Measurements from ENCODE around the gene ANXA9.

Gene ANXA9

DNA sequence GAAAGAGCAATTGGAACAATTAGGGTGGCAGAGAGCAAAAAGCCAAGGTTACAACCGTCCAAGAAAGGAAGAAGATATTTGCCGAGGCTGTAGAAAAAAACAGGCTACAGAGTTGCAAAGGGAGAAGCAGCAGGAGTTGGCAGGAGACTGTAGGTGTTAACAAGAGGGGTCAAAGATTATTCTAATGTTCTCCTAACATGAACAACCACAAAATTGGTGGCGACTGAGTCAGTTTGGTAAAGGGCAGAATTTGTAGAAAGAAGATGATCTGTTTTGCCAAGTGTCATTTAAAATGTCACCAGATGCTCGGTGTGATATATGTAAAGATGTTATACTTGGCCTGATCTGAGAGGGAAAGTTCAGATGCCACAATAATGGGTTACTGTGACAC lies 25.8 kb downstream of the ANXA9 start:
- no peak for DNase-seq

DNA sequence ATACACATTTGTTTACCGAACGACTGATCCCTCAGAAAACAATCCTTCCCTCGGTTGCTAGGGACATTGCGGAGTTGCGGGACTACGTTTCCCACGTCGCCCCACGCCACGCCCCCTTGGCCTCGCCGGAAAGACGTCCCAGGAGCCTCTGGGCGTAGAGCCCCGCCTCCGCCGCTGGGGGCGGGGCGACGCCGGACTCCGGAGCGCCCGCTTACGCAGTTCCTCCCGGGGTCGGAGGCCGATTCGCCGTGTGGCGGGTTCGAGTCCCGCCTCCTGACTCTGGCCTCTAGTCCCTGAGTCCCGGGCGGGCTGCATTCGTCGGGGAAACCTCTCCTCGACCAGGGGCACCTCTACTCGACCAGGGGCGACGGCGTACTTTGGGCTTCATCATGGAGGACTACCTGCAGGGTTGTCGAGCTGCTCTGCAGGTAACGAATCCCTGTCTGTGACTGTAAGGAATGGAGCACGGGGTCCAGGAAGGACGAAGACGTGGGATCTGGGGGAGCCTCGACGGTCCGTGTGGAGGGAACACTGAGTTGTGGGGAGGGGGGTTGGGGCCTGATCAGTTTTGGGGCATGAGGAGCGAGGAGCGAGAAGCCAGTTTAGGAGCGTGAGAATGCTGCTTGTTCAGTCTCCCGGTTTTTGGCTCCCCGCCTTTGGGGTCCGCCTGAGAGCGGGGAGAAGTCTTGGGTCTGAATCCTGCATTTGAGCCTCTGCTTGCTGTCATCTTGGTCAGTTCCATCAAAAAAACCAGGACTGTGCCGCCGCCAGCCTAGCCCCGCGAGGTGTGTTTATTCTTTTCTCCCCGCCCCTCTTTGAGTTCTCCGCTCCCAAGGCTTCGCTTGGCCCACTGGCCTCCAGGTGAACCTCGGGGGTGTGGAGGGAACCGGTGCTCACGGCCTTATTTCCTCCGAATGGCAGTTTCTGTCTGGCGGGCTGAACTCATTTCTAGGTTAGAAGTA lies 26.4 kb downstream of the ANXA9 start, which contains the start of gene PRUNE1:
Gene PRUNE1, plus strand, starts transcription at position 206 of the 962 bp plus-strand sequence. Its CDS starts 184 bp downstream, at position 390.
- DNase-seq, result peak; percentile 100

DNA sequence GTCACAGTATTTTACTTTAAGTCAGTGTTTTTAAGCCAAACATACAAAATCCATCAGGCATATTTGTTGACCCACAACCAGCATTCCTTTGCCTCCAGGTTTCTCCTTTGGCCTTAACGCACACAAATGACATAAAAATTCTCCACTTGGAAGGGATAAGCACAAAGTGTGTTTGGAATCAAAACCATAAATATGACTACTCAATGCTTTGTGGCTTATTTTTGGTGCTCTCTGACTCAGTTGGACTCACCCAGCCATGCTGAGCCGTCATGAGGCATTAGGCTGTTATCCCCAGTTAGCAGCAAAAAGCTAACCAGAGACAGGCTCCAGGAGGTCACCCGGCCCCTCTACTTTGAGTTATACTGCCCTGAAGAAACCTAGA lies 27.1 kb downstream of the ANXA9 start:
- DNase-seq, result no peak

DNA sequence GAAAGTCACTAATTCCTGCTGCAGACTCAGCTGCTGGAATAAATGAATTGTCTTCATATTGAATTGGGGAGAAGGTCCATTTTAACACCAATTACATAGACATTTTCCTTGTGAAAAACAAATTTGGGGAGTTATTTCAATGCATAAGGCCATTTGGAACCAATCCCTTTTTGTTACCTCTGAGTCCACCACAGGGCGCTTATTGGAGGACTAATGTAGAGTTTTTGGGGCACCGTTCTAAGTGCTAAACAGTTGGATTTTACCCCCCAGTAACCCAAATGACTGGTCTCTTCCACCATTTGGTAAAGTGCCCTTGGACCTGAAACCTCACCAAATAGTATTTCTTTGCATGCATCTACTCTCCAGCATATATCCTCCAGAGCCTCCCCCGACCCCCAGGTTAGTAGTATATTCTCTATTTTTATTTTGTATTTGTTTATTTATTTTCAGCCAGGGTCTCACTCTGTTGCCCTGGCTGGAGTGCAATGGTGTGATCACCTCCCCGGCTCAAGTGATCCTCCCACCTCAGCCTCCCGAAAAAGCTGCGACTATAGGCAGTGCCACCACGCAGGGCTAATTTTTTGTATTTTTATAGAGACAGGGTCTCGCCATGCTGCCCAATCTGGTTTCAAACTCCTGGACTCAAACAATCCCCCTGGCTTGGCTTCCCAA lies 27.7 kb downstream of the ANXA9 start:
- DNase-seq, result no peak

DNA sequence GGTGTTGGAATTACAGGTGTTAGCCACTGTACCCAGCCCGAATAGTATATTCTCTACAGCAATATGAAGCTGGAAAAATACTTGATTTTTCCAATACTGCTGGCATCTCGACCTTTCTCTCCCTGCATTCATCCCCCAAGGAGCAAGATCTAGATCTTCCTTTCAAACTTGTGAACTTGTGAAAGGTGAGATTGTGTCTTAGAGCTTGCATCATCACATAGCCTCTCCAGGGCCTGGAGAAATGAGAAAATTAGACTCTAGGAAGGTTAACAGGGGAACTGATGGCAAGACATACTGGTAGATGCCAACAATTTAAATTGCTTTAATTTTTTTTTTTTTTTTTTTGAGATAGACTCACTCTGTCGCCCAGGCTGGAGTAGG lies 28.2 kb downstream of the ANXA9 start:
- no peak for DNase-seq

DNA sequence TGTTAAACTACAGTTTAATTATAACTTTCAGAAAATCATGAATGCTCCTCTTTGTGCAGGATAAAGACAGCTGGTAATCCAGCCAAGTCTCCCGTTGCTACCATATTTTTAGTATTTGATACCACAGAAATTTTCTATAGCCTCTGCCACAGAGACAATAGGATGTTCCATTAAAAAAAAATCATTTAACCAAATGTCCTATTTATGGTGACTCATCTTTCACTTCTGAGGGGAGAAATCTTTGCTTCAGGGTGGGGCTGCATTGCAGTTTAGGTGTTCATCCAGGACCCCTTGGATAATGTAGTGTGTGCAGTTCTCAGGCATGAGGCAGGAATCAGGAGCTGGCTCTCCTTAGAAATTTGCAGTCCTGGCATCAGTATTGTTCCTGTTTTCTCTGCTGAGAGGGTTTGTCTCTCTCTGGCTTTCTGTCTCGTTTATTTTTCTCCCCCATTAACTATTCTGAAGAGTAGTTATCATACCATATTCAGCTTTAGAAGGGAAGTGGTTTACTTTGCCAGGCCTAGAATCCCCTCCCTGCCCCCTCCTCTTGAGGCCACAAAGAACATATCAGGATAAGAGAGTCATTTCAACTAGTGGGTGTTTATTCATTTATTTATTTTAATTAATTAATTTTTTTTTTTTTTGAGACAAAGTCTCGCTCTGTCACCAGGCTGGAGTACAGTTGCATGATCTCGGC lies 29.2 kb downstream of the ANXA9 start:
- DNase-seq, result no peak

DNA sequence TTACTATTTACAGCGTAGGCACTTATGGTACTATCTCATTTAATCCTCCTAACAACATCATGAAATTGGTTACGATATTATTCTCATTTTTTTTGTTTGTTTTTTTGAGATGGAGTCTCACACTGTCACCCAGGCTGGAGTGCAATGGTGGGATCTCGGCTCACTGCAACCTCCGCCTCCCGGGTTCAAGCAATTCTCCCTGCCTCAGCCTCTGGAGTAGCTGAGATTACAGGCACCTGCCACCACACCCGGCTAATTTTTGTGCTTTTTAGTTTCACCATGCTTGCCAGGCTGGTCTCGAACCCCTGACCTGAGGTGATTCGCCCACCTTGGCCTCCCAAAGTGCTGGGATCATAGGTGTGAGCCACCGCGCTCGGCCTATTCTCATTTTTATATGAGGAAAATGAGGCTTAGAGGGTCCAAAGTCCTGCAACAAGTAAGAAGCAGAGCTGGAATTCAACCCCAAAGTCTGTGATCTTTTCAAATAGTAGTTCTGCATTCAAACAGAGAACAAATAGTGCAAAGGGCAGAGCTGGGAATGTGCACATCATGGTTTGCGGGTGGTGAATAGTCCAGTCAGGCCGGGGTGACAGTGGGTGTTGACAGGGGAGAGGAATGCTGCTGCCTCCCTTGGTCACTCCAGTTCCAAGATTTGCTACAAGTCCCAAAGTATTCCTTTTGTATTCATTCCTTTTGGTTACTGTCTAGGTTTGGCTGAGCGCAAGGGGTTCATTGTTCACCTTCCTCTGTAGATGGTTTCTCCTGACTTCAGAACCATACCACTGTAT lies 30.8 kb downstream of the ANXA9 start:
- no peak for DNase-seq

DNA sequence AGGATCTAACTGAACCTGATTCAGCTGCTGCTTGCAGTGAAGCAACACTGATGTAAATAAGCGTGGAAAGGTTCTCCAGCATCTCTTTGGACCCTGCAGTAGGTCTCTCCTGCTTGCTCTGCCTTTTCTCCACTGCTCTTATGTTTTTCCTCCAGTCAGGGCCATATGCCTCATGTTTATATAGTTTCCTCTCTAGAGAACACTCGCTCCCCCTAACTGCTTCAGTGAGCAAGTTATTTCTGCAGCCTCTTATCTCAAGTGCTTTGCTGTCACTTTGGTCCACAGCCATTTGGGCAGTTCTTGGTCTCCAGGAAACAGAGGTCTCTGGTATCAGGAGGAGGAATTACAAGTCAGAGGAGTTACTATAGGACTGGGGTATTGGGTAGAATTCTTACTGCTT lies 31.4 kb downstream of the ANXA9 start:
- peak; percentile 100 for DNase-seq

DNA sequence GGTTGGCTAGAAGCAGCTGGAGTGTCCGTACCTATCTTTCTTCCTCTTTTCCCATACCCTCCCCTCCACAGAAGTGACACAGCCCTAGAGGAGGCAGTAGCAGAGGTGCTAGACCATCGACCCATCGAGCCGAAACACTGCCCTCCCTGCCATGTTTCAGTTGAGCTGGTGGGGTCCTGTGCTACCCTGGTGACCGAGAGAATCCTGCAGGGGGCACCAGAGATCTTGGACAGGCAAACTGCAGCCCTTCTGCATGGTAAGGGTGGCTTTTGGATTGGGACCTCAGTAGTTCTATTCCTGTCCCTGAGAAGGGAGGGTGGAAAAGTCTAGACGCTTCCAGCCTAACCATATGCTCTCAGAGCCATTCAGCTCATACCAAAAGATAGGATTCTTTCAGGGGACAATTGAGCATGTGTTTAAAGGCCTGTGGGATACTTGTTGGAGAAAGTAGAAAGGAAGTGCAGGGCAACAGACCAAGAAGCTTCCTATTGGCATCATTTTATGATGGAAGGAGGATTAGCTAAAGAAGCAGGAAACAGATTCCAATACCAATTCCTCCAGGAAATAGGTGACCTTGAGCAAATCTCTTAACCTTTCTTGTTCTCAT lies 42.6 kb downstream of the ANXA9 start:
- DNase-seq, result peak; percentile 99

DNA sequence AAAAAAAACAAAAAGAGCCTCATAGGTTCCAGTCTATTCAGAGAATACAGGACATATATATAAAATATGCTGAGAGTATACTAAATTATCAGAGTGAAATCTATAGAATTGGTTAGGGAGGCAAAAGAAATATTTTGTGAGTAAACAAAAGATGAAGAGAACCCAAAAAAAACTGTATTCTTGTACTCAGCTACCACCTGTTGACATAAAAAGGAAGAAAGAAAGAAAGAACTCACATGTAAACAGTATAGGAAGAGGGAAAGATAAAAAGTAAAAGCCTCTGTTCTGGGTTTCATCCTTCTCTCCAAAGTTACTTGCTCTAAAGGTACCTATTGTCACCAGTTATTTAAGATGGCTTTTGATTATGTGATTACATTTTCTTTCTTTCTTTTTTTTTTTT lies 44.4 kb downstream of the ANXA9 start:
- DNase-seq, result no peak

DNA sequence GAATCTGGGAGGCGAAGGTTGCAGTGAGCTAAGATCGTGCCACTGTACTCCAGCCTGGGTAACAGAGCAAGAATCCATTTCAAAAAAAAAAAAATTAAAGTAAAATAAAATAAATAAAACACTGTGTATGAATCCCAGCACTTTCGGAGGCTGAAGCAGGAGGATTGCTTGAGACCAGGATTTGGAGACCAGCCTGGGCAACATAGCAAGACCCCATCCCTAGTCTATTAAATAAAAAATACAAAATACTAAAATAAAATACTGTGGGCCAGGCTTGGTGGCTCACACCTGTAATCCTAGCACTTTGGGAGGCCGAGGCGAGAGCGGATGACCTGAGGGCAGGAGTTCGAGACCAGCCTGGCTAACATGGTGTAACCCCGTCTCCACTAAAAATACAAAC lies 50.1 kb downstream of the ANXA9 start:
- DNase-seq, result no peak

DNA sequence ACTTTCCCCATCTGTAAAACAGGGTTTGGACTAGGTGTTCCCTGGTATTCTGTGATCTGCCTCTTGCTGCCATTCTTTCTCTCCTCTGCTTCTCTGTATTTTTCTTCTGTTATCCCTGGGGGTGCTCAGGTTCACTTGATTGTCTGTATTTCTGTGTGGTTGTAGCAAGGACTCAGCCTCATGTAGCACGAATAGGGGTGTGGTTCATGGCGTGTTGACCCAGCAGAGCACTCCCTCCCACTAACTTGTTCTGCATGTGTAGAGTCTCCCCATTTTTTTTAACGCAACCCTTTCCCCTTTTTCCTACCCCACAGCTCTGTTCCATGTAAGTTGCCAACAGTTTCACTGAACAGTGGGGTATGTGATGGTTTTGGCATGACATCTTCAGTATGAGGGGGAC lies 53.1 kb downstream of the ANXA9 start:
- no peak for DNase-seq

DNA sequence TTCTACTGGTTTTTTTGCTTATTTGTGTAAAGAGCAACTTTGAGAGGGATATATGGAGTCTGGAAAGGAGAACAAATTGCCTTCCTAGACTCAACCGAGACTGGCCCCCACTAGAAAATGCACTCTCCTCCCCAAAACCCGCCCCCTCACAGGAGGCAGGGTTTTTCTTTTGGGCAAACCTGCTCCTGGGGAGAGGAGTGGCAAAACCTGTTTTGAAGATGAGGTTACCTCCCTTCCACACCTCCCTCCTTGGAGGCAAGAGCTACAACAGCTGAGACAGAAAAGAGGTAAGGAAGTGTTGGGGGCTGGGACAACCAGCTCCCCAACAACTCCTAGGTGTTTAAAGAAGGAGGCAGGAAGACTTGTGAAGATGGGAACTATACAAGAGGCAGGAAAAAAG lies 54.3 kb downstream of the ANXA9 start, which contains the start of gene BNIPL:
Gene BNIPL, plus strand, starts transcription at position 231 of the 400 bp plus-strand sequence. Its CDS starts 140 bp downstream, at position 371.
- DNase-seq, result no peak

DNA sequence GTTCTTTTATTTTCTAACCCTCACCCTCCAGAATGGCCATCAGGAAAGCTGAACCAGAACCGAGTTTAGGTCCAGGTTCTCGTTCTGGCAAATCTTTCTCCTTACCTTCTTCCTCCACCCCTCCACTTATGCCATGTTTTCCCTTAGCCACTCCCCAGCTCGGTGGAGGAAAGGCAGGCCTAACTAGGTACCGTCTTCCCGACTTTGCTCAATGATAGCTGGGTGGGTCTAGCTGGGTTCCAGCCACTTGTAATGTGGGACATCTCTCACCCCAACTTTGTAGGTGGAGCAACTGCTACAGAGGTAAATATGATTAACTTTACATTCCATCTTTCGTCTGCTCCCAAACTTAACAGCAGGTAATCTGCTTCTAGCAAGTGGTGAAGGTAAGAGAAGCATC lies 54.9 kb downstream of the ANXA9 start:
- DNase-seq, result no peak

DNA sequence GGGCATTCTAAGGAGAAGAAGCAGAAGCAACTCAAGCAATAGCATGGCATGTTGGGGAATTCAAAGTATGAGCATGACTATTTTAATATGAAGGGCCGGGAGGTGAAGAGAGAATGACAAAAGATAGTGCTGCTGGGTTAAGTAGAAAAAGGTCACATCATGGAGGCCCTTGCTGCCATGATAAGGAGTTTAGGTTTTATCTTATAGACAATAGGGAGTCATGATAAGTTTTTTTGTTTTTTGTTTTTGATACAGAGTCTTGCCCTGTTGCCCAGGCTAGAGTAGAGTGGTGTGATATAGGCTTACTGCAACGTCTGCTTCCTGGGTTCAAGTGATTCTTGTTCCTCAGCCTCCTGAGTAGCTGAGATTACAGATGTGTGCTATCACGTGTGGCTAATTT lies 57.4 kb downstream of the ANXA9 start:
- DNase-seq, result no peak

DNA sequence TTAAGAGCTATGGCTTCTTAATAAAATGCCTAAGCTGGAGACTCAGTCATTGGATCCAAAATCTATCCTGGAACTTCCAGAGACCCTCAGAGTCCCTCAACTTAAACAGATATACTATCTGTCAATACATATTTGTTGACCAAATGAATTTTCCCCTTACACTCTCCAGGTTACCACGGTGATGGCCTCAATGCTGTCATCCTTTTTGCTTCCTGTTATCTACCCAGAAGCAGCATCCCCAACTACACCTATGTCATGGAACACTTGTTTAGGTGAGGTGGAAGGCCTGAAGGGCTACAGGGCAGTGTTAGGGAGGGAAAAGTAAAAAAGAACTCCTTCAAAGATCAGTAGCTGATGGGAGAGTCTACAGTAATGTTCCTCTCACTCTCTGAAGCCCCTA lies 61.1 kb downstream of the ANXA9 start:
- DNase-seq, result no peak
